Fibroblast of skin of left quadriceps (primary cell): Measurements from ENCODE around the gene CLDN19.
"Not testable (repeated sequence)": the region's sequence is repeated elsewhere in the genome, so short reads cannot be mapped to it uniquely, and the experiment has no call there.

Source experiments
- DNase-seq, 2 experiments: peaks; one replicate each; pipeline ENCODE4 v3.0.0-alpha.2; 2013; ENCODE audit warnings: low read depth in 2 of 2

CLDN19 gene

GRCh38 chr1:42737986-42738677 lies 1.9 kb downstream of the CLDN19 start:
- DNase-seq: no peak

GRCh38 chr1:42737257-42737656 lies 2.8 kb downstream of the CLDN19 start:
- no peak for DNase-seq

- no peak for DNase-seq
Measured at GRCh38 chr1:42736571-42737200, 3.4 kb downstream of the CLDN19 start.

GRCh38 chr1:42736152-42736551 lies 3.9 kb downstream of the CLDN19 start:
- no peak for DNase-seq

GRCh38 chr1:42735477-42736105 lies 4.4 kb downstream of the CLDN19 start:
- no peak for DNase-seq

- no peak for DNase-seq
Measured at GRCh38 chr1:42735056-42735455, 5.0 kb downstream of the CLDN19 start.

- no peak for DNase-seq
Measured at GRCh38 chr1:42734201-42735035, 5.6 kb downstream of the CLDN19 start.

- DNase-seq: no peak
Measured at GRCh38 chr1:42733415-42734200, 6.4 kb downstream of the CLDN19 start.

- DNase-seq: no peak
Measured at GRCh38 chr1:42732126-42732680, 7.8 kb downstream of the CLDN19 start.

GRCh38 chr1:42731585-42731984 lies 8.5 kb downstream of the CLDN19 start:
- DNase-seq: no peak

- DNase-seq: no peak
Measured at GRCh38 chr1:42730988-42731387, 9.0 kb downstream of the CLDN19 start.

- no peak for DNase-seq
Measured at GRCh38 chr1:42730002-42730401, 10.0 kb downstream of the CLDN19 start.

- DNase-seq: not testable (repeated sequence)
Measured at GRCh38 chr1:42725820-42726219, 14.2 kb downstream of the CLDN19 start.

GRCh38 chr1:42723511-42723910 lies 16.5 kb downstream of the CLDN19 start:
- no peak for DNase-seq

- DNase-seq: not testable (repeated sequence)
Measured at GRCh38 chr1:42722403-42722802, 17.6 kb downstream of the CLDN19 start.

- DNase-seq: no peak
Measured at GRCh38 chr1:42721926-42722325, 18.1 kb downstream of the CLDN19 start.

GRCh38 chr1:42720868-42721267 lies 19.2 kb downstream of the CLDN19 start:
- no peak for DNase-seq

GRCh38 chr1:42714441-42714840 lies 25.6 kb downstream of the CLDN19 start:
- not testable (repeated sequence) for DNase-seq

GRCh38 chr1:42713293-42713692 lies 26.7 kb downstream of the CLDN19 start:
- no peak for DNase-seq

GRCh38 chr1:42712808-42713207 lies 27.2 kb downstream of the CLDN19 start:
- DNase-seq: not testable (repeated sequence)

GRCh38 chr1:42703888-42704464 lies 36.1 kb downstream of the CLDN19 start:
- DNase-seq: no peak
